ENCODE results near the gene JUNB.

GRCh38 chr19:12834566-12834943, 43.3 kb downstream of the JUNB start, which contains the start of gene RTBDN:
- TF ChIP-seq, protein P1, sequence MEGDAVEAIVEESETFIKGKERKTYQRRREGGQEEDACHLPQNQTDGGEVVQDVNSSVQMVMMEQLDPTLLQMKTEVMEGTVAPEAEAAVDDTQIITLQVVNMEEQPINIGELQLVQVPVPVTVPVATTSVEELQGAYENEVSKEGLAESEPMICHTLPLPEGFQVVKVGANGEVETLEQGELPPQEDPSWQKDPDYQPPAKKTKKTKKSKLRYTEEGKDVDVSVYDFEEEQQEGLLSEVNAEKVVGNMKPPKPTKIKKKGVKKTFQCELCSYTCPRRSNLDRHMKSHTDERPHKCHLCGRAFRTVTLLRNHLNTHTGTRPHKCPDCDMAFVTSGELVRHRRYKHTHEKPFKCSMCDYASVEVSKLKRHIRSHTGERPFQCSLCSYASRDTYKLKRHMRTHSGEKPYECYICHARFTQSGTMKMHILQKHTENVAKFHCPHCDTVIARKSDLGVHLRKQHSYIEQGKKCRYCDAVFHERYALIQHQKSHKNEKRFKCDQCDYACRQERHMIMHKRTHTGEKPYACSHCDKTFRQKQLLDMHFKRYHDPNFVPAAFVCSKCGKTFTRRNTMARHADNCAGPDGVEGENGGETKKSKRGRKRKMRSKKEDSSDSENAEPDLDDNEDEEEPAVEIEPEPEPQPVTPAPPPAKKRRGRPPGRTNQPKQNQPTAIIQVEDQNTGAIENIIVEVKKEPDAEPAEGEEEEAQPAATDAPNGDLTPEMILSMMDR (conservative IDR thresholded peaks at IDR 0.05; ENCODE audit: low read length): no peak
- no peak for TF ChIP-seq EZH2phosphoT487 (IDR thresholded peaks at IDR 0.05; ENCODE audit: borderline replicate concordance)
